IPS-18c (cell line): ENCODE results near the gene MAGEF1.

Experiments
- H3K4me3 ChIP-seq: 2 replicates; pipeline ENCODE4 v1.7.0; 2013; ENCODE audit warnings: low read depth, mild to moderate bottlenecking, low read length, moderate library complexity; ENCODE audit not compliant: insufficient read depth
- H3K9me3 ChIP-seq: one replicate; pipeline ENCODE4 v1.6.1; 2013; ENCODE audit warnings: mild to moderate bottlenecking, low read length, moderate library complexity; ENCODE audit not compliant: control insufficient read depth, insufficient read depth

Gene MAGEF1

GRCh38 chr3:184683234-184683633 lies 28.6 kb downstream of the MAGEF1 start:
- no peak overlapping the region for H3K4me3 ChIP-seq
- peaks cover 2% of the 10 kb centered on the region for H3K9me3 ChIP-seq

GRCh38 chr3:184682671-184683070 lies 29.2 kb downstream of the MAGEF1 start:
- Histone ChIP-seq H3K4me3 (no peak overlapping the region), H3K9me3 (peaks cover 2% of the 10 kb centered on the region)

- H3K4me3 ChIP-seq, result no peak overlapping the region
- H3K9me3 ChIP-seq, result peaks cover 2% of the 10 kb centered on the region
Measured at GRCh38 chr3:184680385-184681345, 31.2 kb downstream of the MAGEF1 start.

GRCh38 chr3:184679056-184679816 lies 32.6 kb downstream of the MAGEF1 start:
- Histone ChIP-seq H3K4me3 (no peak overlapping the region; the same call in 1 of the 2 replicates), H3K9me3 (peaks cover 2% of the 10 kb centered on the region)

GRCh38 chr3:184678317-184679055 lies 33.4 kb downstream of the MAGEF1 start:
- H3K9me3 ChIP-seq, result no peaks in the 10 kb centered on the region
- H3K4me3 ChIP-seq, result no peak overlapping the region

GRCh38 chr3:184677344-184678316 lies 34.2 kb downstream of the MAGEF1 start:
- Histone ChIP-seq H3K4me3 (no peak overlapping the region), H3K9me3 (no peaks in the 10 kb centered on the region)

GRCh38 chr3:184676927-184677326 lies 34.9 kb downstream of the MAGEF1 start:
- H3K4me3 ChIP-seq, result no peak overlapping the region
- H3K9me3 ChIP-seq, result no peaks in the 10 kb centered on the region

- H3K9me3 ChIP-seq, result no peaks in the 10 kb centered on the region
- H3K4me3 ChIP-seq, result no peak overlapping the region
Measured at GRCh38 chr3:184674626-184675025, 37.2 kb downstream of the MAGEF1 start.

GRCh38 chr3:184672977-184673870 lies 38.6 kb downstream of the MAGEF1 start:
- Histone ChIP-seq H3K4me3 (no peak overlapping the region), H3K9me3 (no peaks in the 10 kb centered on the region)

GRCh38 chr3:184672335-184672734 lies 39.5 kb downstream of the MAGEF1 start:
- H3K9me3 ChIP-seq, result no peaks in the 10 kb centered on the region
- H3K4me3 ChIP-seq, result no peak overlapping the region

- H3K4me3 ChIP-seq, result no peak overlapping the region
- no peaks in the 10 kb centered on the region for H3K9me3 ChIP-seq
Measured at GRCh38 chr3:184670091-184670602, 41.7 kb downstream of the MAGEF1 start.

- H3K9me3 ChIP-seq, result no peaks in the 10 kb centered on the region
- H3K4me3 ChIP-seq, result no peak overlapping the region
Measured at GRCh38 chr3:184669578-184669977, 42.3 kb downstream of the MAGEF1 start.

GRCh38 chr3:184666442-184666841 lies 45.4 kb downstream of the MAGEF1 start:
- no peaks in the 10 kb centered on the region for H3K9me3 ChIP-seq
- H3K4me3 ChIP-seq, result no peak overlapping the region

GRCh38 chr3:184665101-184665500 lies 46.8 kb downstream of the MAGEF1 start:
- H3K4me3 ChIP-seq, result no peak overlapping the region
- no peaks in the 10 kb centered on the region for H3K9me3 ChIP-seq

GRCh38 chr3:184663756-184664155 lies 48.1 kb downstream of the MAGEF1 start:
- H3K4me3 ChIP-seq, result no peak overlapping the region
- no peaks in the 10 kb centered on the region for H3K9me3 ChIP-seq
